Stimulated activated CD4-positive, alpha-beta T cell treated with anti-CD3 and anti-CD28 coated beads, Interleukin-4, amount 100 ng/mL, for 1 hour (primary cell): Measurements from ENCODE around the gene TMBIM1.
A peak's percentile ranks its signal among the peaks of the same experiment; 100 is the strongest.
"Not testable (repeated sequence)": the region's sequence is repeated elsewhere in the genome, so short reads cannot be mapped to it uniquely, and the experiment has no call there.

Source experiments
- DNase-seq: peaks from one replicate; pipeline ENCODE4 v3.0.0-alpha.2; 2020

Gene TMBIM1

DNA sequence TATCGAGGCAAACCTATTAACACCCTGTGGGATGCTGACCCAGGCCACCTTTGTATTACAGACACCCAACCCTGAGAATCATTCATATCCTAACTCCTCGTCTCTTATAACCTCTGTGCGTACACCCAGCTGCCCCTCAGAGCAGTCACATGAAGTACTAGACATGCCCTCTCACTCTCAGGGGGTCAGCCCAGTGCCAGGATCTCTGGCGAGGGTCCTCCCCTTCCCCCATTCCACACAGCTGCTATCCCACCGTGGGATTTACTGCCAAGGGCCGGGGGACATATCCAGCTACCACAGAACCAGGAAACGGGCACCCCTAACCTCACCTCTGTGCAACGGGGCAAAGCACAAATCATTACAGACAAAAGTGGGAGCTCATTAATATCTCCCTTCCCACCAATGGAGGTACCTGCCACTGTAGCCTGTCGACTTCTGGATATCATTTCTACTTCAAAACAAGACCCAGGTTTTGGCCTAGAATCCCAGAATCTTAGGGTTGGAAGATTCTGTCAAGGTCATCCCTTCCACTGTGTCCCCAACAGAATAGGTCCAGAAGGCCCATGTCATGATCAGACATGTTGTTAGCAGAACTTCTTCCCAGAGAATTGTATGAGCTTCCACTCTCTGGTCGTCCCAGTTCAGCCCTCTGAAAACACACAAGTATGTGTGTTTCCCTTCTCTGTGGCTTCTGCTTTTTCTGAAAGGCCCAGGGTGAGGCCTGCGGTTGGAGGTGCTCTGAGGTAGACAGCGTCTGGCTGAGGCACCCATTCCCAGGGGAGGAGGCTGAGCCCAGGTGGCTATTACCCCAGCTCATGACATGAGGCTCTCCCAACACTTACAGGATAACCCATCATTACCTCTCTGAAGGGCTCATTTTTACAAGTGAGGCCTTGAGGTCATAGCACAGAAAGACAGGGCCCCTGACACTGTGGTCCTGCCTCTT, 1.7 kb downstream of the TMBIM1 start:
- DNase-seq = no peak

DNA sequence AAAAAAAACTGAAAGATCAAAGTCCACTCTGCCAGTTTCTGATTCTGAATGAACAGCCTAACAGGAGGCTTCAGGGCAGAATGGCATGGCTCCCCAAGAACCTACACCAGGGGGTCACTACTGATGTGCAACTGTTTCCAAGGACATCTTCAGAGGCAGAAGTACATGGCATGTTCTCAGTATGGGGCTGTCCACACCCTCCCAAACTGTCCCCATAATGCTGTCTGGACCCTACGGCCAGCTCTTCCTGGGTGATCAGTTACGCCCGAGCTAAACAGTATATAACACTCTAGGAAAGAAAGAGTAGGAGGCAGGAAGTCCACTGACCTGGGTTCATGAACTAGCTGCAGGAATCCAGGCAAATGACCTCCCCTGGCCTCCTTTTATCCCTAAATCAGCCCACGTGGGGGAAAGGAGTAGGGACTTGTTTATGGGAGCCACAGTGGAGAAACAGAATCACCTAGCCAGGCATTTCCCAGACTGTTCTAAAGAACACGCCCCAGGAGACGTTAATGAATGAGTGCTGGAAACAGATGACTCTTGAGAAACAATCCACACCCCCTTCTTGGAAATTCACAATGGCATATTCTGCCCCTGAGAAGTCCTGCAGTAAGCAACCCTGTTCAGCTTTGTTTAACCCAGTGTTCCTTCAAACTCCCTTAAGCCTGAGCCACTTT, 2.5 kb downstream of the TMBIM1 start:
- DNase-seq = no peak

DNA sequence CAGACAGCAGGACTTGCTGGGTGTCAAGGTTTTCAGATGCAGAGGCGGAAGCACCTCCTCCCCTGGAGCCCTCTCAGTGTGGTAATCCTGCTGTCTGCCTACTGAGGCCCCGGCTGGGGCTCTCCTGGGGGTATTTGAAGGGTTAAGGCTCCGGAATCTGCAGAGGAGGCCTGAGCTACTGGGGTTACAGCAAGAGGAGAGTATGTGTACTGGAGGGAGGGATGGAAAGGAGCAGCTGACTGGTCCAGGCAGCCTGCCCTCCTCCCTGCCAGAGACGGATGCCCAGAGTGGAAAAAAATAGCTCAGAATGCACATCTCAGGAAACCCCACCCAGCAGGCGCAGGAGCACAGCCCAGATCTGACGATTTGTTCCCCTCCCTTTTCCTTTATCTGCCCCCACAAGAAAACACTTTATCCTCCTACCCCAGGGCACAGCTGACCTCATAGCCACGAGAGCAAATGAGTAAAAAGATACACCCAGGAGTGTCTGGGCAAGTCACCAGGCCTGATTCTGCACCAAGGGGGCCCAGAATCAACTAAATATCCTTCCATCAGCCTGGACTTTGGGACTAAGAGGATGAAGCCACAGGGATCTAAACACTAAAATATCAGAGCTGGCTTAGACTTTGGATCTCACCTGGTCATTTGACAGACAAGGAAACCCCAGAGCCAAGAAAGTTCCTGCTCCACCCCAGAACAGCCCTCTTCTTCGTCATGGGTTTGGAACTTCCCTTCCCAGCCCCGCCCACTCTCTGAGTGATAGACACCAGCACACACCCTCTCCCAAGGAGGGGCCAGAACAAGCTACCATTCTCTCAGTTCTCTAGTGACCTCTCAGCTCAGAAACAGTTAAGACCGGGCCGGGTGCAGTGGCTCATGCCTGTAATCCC, 5.5 kb downstream of the TMBIM1 start:
- peak; percentile 67 for DNase-seq

DNA sequence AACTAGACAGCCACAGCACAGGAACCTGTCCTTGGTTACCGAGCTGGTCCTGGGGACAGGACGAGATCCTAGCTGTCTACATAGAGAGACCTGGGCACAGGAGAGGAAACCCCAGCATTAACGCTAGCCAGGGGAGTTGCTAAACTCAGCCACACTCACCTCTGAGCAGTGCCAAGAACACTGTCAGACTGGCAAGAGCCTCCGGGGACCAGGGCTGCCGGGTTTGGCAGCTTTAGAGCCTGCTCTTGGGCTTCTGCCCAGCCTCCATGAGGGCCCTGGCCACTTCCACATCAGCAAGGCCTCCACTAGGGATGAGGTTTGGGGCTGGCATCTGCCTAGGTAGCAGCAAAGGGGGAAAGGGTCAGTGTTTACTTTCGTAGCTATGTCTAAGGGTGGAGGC, 6.7 kb downstream of the TMBIM1 start:
- no peak for DNase-seq

DNA sequence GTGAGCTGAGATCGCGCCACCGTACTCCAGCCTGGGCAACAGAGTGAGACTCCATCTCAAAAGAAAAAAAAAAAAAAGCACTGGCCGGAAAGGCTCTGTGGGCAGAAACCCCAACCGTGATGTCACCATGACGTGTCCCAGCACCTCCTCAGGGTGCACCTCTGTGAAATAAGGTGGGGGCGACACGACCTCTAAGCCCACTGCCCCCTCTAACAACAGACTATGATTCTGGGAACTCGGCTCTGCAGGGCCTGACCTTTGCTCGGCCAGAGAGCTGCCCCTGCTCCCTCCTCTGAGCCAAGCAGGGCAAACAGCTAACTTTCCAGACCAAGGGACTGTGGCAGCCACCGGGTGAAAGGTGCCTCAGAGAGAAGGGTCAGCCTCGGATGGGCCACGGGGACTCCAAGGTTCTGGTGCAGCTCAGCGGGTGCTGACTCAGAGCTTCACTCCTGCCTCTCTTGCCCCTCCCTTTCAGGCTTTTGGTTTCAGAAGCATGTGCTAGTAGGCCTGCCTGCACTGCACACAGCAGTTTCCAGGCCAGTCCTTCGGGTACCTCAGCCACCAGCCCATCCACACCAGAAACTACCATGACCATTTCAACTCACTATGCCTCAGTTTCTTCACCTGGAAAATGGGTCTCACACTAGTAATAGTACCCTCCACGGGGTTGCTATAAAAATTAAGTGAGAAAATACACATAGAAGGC, 8.0 kb downstream of the TMBIM1 start:
- peak; percentile 59 for DNase-seq

DNA sequence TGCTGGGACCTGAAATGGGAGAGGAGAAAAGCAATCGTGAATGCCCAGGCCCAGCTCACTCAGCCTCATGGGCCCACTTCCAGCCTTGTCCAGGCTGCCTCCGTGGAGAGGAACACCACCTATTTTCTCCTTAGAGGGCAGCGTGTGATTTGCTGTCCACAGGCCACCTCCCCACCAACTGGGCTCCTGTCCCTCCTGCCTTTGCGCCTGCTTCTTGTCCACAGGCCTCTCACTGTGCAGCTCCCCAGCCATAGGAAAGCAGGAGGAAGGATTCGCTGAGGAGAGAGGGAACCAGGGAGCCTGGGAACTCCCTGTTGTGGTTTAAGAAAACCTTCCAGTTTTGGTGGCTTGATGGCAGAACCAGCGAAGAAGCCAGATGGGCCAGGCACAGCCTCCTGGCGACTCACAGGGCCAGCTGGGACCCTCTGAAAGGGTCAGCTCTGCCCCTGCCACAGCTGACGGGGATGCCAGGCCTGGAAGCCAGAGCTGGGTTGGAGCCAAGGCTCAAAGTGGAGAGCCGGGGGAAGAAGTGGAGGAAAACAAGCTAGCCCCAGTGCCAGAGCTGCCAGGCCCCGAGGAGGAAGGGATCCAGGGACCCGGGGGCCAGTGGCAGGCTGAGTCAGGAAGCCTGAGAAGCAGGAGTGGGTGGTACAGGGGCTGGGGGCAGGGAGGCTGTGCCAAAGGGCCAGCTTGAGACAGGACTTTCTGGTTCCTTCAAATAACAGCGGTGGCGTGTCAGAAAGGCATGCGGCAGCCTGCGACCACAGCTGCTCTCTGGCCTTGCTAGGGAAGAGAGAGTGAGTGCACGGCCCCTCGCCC, 9.9 kb downstream of the TMBIM1 start:
- DNase-seq = no peak

DNA sequence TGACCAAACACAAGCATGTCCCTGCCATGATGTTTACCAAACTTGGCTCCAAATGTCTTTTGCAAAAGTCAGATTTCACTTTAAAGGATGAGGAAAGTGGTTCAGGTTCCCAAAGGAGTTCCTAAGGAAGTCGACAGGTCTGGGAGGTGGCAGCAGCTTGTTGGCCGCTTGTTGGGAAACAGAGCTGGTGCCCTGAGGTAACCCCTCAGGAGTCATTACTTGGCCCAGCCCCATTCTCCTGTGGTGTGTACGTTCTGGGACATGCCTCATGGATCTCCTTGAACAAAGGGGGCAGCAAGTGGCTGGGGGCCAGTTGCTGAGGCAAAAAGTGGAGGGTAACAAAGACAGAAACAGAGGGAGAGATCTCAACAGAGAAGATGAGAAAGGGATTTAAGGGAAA, 10.9 kb downstream of the TMBIM1 start:
- DNase-seq = no peak

DNA sequence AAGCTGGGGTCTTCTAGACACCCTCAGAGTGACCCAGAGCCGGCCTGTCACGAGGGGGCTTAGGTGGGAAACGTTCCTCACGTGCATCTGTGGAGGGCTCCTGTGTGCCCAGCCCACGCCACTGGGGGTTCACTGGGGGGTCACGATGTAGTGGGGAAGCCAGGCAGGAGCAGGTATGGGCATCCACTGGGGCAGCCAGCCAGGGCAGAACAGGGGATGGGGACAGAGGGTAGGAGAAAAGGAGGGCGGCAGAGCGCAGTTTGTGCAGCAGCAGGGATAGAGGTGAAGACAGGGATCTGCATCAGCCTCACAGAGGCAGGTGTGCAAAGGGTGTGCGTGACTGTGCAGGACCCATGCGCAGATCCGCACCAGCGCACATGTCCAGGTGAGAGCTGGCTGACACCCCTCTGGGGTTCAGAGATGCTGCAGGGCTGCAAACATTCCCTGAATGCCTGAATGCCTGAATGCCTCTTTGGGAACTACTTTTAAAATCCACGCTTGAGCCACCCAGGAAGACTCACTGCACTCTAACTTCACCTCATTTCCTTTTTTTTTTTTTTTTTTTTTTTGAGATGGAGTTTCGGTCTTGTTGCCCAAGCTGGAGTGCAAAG, 11.9 kb downstream of the TMBIM1 start:
- DNase-seq = no peak

DNA sequence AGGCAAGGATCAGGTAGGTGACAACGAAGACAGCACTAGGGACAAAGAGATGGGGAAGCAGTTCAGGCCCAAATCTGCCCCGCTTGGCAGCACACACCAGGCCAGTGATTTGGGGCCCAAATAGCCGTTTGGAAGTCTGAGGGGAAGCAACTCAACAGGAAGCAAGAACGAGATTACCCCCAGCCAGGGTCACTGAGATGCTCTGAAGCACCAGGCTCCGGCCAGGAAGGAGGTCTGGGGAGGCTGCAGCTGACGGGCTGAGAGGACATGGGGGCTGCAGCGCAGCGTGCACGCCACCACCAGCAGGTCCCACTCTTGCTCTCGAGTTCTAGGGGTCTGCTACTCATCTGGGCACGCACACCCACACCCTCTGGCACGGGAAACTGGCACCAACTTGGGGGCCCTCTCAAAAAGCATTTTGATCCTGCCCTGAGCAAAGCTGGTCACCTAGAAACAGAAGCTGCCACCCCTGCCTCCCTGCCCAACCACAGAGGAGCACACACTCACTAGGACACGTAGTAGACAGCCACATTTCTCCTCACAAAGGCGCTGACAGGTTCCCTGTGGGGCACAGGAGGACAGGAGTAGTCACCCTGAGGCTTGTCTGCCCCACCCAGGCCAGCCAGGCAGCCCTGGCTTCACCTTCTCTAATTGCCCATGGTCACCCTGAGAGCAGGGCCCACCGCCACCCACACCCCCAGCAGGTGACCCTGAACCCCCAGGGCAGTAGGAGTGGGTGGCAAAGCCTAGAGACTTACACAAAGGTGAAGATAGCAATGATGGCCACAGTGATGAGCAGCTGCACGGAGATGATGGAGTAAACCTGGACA, 13.6 kb downstream of the TMBIM1 start:
- DNase-seq = no peak

DNA sequence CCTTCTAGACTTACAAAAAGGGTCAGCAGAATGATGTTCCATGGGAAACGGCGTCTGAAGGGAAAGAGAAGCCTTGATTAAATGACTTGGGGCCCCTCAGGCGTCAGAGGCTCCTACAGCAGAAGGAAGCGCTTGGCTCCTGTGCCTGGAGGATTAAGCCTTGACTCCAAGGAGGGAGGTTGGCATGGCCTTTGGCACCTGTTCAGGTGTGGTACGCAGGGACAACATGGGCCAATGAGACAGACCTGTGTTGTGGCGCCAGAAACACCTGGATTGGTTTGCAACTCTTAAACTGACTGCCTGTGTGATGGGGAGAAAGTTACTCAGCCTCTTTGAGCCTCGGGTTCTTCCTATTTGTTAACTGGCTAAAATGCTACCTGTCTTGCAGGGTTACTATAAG, 14.4 kb downstream of the TMBIM1 start:
- no peak for DNase-seq

DNA sequence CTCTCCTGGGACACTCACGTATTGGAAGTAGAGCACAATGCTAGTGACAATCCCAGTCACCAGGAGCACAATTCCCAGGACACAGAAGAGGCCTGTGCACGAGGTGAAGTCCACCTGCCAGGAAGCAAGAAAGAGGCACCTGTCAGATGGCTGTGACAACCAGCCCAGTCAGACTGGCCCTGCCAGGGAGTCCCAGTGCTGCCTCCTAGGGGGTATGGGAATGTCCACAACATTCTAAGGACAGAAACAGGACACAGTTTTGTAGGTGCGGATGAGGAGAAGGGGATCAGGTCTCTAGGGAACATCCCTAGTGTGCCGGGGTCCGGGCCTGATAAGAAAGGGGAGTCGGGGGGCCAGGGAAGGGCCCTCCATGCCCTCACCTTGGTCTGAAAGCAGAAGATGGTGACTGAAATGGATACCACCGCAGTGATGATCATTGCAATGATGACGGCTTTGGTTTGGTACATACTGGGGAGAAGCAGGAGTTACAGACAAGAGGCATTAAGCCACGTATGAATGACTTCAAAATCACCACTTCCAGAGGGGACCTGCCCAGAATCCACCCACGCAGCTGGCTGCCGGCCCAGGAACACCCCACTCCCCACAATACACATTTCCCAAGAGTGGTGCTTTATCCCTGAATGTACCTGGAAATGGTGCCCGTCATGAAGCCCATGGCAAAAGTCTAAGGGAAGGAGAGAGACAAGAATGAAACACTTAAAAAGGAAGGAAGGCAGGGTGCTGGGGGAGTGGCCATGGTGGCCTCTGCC, 15.1 kb downstream of the TMBIM1 start:
- no peak for DNase-seq

DNA sequence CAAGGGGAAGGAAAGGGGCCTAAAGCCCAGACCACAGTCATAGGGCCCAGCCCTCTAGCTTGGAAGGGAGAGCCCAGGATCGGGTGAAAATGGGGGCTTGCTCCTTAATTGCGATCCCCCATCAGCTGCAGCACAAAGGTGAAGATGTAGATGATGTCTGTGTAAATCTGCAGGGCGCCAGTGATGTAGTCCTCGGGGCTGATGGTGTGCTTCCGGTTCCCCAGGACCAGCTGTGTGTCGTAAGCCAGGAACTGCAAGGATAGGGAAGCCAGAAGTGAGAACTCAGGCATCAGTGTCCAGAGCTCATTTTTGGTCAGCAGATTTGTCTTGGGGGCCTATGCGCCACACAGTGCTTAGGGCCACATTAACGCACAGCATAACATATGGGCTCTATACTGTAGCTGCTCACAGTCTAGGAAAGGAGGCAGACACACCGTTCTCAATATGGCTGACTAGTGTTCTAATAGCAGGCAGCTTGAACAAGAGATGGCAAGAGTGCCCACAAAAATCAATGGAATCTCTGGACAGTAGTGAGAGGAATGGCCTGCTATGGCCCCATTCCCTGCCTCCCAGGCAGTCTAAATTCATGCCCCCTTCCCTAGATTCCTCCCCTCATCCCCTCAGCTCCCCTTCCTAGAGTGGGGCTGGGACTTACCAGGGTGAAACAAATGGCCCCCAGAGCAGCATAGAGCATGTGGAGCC, 16.8 kb downstream of the TMBIM1 start:
- DNase-seq = no peak

DNA sequence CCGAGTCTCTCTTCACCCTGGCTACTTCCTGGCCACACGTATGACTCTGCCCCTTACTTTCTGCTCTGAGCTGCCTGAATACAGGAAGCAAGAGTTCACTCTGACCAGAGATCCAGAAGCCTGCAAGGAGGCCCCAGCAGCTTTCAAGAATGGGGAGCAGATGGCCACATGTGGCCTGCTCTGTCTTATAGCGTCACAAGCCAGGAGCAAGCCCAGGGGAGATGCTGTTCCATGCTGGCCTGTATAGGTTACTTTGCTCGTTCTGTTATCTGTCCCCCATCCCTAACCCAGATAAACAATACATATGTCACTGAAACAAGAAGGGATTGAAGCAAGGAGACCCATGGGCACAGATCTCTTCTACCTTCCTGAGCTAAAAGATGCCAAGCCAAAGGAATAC, 17.7 kb downstream of the TMBIM1 start:
- DNase-seq = no peak

DNA sequence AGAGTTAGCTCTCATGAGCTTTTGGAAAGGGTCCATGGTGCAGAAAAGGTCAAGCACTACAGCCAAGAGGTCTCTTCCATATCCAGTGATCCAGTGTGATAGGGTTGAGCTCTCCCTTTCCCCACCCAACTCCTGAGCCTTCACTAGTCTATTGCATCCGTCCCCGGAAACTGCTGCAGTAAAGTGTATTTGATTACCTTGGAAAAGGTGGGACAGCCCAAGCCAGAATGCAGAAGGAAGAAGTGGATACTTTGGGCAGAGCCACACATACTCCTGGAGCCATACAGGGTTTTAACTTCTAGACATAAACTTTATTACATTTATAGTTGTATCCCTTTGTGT, 18.4 kb downstream of the TMBIM1 start:
- DNase-seq = no peak

DNA sequence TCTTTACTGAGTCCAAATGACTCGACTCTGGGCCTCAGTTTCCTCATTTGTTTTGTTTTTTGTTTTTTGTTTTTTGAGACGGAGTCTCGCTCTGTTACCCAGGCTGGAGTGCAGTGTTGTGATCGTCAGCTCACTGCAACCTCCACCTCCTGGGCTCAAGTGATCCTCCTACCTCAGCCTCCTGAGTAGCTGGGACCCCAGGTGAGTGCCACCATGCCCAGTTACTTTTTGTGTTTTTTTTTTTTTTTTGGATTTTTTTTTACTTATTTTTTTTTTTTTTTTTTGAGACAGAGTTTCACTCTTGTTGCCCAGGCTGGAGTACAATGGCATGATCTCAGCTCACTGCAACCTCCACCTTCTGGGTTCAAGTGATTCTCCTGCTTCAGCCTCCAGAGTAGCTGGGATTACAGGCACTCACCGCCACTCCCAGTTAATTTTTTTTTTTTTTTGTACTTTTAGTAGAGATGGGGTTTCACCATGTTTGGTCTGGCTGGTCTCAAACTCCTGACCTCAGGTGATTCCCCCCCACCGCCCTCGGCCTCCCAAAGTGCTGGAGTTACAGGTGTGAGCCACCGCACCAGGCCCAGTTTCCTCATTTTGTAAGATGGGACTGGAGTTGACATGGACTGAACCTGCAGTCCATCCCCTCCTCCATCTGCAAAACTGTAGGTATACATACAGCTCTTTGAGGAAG, 18.9 kb downstream of the TMBIM1 start:
- not testable (repeated sequence) for DNase-seq

DNA sequence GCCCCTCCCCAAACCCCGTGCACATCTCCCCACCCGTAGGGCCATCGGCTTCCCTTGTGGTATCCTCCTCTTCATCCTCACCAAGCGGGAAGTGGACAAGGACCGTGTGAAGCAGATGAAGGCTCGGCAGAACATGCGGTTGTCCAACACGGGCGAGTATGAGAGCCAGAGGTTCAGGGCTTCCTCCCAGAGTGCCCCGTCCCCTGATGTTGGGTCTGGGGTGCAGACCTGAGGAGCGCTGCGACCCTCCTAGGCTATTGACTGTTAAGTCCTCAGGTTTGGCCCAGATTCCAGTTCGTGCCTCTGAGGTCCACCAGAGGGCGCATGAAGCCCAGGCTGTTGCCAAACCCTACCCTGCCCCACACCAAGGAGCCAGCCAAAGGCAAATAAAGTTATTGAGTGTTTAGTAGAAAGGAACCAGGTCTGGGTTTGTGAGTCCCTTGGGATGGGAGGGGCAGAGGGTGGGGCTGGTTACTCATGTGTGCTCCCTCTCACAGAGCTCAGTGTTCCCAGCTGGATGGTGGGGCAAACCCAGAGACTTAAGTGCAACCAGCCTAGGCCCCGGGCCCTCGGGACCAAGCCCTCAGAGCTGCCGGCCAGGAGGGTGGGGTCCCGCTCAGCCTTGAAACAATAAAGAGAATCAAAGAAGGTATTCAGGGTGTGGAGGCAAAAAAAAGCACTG, 19.6 kb downstream of the TMBIM1 start:
- peak; percentile 76 for DNase-seq

DNA sequence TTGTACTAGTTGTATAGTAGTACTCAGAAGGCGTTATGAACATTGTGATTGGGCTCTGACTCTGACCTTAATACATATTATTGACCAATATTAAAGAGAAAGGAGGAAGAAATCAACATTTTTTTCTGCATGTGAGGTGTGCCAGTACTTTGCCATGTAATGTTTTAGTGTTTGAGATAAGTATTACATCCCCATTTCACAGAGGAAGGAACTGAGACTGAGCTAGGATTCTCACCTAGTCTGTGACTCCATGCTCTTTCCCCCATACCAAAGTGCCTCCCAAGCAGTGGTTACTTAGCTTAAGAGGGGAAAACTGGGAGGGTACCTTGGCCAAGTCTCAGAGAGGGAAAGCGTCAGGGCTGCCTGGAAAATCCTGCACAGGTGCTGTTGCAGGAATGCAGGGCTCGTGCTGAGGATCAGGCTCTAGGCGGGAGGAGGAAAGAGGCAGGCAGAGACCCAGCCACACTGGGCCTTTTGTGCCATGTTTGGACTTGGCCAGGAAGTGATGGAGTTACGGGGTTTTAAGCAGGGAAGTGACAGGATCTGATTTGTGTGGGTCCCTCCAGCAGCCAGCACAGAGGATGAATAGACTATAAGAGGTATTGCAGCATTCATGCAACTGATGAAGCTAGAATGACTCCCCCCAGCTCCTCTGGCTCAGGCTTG, 20.3 kb downstream of the TMBIM1 start:
- DNase-seq = no peak
